HG03159 (cell line): ENCODE data around the gene SLC49A4.

Source experiments
- ATAC-seq: cut with Tn5 transposase; IDR thresholded peaks from one replicate; pipeline ENCODE4 v1.9.1; 2021; ENCODE audit warnings: mild to moderate bottlenecking, moderate library complexity; ENCODE audit not compliant: unreplicated experiment

Gene SLC49A4

DNA sequence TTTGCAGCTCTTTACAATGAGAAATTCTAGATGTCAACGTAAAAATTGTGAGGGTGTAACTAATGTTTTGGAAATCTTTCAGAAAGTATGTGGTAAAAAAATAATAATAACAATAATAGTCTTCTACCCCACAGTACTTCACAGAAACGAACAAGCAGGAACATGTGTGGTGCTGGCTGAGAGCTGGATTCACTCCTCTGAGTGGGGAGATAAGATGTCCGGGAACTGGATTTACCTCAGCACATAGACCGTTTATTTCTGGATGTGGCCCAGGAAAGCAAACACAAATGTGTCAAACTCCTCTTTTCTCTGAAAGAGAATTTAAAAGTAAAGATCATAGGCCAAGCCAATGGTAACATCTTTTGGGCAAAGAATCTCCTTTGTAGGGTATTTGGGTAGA is 103.4 kb downstream of the SLC49A4 start:
- no peak for ATAC-seq

- no peak for ATAC-seq
These were observed 107.5 kb downstream of the SLC49A4 start for GRCh38 chr3:122902326-122902725.

DNA sequence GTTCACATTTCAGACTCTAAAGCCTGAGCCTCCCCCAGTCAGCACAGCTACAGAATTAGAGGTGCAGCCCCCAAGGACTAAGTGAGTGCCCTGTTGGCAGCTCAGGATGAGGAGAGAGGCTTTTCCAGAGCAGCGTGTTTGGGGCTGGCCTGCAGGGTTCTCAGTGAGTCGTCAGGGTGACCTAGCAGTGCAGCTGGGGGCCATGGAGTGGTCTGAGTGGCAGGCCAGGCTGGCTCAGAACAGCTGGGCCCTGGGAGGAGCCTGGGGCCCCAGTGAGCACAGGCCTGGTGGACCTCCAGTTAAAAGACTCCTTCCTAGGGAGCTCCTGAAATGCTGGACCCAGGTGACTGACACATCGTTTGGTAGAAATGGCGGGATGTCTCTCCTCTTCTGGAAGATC is 108.3 kb downstream of the SLC49A4 start:
- ATAC-seq: no peak

GRCh38 chr3:122907471-122907870 is 112.6 kb downstream of the SLC49A4 start:
- no peak for ATAC-seq

- ATAC-seq: no peak
These were observed 113.4 kb downstream of the SLC49A4 start for GRCh38 chr3:122908251-122908650.

- no peak for ATAC-seq
These were observed 117.0 kb downstream of the SLC49A4 start for GRCh38 chr3:122911901-122912300.

DNA sequence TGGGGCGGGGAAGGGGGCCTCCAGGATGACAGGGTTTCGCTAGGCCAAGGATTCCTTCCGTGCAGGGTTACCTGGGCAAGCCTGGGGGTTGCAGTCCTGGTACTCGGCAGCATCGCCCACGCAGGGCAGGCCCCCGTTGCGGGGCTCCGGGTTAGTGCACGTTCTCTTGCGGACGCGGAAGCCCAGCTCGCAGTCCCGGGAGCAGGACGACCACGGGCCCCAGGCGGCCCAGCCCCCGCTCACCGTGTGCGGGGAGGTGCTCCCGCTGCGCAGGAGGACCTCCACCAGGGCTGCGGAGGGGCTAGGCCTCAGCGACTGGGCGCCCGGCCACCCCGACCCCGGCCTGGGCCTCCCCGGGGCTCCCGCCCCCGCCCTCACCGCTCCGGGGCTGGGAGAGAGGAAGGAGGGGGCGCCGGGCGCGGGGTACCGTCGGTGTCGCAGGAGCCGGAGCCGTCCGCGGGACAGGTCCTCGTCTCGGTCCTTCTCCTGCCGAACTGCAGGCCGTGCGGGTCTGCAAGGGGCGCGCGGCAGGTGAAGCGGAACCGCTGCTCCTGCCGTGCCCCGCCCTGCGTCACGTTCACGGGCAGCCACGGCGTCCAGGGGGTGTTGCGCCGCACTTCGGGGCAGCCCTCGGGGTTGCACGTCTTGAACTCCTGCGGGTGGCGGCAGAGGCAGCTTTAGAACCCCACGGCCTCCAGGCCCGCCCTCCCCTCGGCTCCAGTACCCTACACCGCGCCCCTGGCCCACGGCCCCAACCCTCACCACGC is 118.1 kb downstream of the SLC49A4 start:
- ATAC-seq: no peak

- ATAC-seq: no peak
These were observed 118.8 kb downstream of the SLC49A4 start for GRCh38 chr3:122913539-122914100.

GRCh38 chr3:122915300-122916055 is 120.6 kb downstream of the SLC49A4 start:
- ATAC-seq: no peak

DNA sequence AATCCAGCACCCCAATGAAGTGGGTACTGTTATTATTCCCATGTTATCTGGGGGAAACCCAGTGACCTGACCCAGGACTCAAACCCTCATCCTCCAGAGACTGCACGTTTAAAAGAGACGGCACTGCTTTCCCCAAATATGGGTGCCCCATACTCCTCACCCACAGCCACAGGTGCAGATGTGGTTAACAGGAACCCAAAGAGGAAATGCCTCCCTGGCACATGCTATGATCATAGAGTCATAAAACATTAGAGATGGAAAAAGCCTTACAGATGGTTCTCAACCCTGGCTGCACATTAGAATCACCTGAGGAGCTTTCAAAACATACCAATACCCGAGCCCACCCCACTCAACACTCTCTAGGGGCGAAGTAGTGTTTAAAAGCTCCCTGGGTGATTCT is 121.2 kb downstream of the SLC49A4 start:
- no peak for ATAC-seq

- no peak for ATAC-seq
These were observed 121.7 kb downstream of the SLC49A4 start for GRCh38 chr3:122916580-122916979.

DNA sequence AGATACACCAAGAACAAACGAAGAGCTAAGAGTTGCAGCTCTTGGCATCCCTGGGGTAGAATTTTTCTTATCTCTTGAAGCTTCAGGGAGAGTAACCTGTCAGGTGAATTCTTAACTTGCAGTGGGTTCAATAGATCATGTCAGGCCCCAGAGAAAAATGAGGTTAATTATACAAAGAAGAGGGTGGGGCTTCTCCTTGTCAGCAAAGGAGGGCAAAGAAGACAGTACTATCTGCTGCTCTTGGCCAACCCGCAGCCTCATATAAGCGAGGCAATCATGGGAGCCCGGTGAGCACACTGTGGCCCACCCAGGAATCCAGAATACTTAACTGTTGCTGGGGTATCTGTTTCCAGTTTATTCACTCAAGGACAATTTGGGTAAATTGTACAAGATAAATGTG is 122.5 kb downstream of the SLC49A4 start:
- no peak for ATAC-seq

- no peak for ATAC-seq
These were observed 123.9 kb downstream of the SLC49A4 start for GRCh38 chr3:122918576-122919290.

- no peak for ATAC-seq
These were observed 124.4 kb downstream of the SLC49A4 start for GRCh38 chr3:122919291-122919610.

DNA sequence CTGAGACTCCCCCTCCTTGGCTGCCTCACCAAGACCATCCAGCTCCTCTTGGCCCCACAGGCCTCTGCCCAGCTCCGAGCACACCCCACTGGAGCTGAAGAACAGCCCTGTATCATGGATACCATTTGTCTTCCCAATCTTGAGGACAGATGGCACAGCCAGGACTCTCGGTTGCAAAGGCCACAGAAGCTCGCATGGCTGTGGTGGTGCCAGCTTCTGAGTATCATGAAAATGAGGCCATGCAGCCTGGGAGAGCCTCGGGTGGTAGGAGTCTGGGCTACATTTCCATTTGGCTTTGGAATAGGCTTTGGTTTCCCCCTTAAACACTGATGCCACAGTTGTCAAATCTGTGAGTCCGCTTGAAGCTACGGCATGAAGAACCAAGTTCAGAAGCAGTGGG is 126.1 kb downstream of the SLC49A4 start:
- ATAC-seq: no peak

DNA sequence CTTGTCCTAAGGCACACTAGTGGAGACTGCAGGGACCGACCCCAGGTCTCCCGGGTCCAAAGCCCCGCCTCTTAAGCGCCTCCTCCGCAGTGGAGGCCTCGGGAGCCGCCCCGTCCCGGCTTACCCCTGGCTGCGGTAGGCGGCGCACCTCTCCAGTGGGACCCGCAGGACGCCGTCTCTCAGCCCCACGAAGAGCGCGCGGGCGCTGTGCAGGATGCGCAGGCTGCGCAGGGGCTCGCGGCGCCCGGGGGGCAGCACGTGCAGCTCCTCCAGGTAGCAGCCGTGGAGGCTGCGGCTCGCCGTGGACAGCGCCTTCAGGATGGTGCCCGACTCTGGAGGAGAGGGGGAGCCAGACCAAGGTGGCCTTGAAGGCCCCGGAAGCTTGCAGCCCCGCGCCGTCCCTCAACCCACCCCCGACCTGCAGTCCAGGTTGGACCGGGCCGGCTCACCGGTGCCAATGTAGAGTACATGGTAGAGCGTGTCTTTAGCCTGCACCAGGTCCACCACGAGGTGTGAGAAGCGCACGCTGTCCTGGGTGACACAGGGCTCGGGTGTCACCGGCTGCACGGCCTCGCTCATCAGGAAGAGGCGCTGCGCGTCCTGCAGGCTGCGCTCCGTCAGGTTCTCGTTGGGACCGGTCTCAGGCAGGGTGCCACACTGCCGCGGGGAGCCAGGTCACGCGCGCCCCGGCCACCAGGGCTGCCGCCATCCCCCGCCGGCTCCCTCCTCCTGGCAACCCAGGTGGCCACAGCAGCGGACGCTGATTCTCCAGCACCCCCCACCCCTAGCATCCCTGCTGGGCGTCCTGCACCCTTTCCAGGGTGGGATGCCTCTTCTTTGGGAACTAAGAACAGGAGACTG is 127.2 kb downstream of the SLC49A4 start:
- ATAC-seq: peak; percentile 50

- no peak for ATAC-seq
These were observed 128.7 kb downstream of the SLC49A4 start for GRCh38 chr3:122923611-122924010.

GRCh38 chr3:122924056-122924455 is 129.2 kb downstream of the SLC49A4 start:
- no peak for ATAC-seq

GRCh38 chr3:122925756-122926155 is 130.9 kb downstream of the SLC49A4 start:
- no peak for ATAC-seq

DNA sequence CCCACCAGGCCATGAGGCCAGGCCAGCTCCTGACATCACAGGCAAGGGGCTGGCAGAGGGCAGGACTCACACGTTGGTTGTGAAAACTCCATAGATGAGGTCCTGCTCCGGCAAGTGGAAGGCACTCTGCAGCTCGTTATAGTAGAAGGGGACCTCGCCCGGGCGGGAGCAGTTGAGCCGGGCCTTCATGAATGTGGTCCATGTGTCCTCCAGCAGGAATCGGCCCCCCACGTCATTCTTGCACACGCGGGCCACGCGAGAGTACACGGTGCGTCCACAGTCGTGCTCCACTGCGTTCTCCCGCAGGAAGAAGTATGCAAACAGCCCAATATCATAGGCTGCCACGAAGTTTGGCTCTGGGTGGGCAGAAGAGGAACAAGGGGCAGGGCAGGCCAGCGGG is 131.5 kb downstream of the SLC49A4 start:
- ATAC-seq: no peak

DNA sequence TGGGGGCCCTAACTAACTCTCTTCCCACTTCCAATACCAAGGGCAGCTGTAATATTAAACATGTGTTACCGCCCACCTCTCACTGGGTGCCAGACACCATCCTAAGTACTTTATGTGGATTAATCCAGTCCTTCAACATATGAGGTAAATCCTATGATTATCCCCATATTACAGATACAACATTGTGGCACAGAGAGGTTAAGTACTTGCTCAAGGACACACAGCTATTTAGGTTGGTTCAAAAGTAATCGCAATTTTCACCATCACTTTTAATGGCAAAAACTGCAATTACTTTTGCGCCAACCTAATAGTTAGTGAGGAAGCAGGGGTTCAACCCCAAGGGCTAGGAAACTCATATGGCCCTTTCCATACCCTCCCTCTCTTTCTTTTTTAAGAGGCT is 131.9 kb downstream of the SLC49A4 start:
- no peak for ATAC-seq
